Measurements from ENCODE around the gene BBS12.

DNA sequence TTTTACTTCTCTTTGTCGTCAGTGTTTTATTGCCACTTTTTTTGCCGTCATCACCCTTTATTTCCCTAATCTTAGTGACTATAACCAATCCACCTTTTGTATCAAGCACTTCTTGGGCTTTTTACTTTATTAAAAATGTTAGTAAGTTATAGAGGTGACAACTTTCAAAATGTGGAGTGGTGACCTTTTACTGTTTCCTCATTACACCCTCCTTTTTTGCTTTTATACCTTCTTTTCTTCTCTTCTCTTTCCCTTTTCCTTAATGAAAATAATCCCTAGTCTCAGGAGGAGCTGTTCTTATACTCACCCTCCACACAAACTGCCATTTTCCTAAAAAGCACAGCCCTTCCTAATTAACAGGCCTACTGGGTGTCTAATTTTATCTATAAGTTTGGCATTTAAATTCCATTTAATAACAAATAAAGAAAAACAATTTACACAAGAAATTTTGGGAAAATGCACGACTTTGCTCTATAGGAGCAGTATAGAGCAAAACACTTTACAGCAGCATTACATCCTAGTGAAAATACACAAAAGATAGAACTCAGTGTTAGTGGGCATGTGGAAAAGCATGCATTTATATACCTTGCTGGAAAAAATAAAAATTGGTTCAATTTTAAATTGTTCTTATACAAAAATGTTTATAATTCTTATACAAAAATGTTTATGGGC lies 27.3 kb downstream of the BBS12 start:
- TF ChIP-seq EP300 (IDR thresholded peaks at IDR 0.05) (no peak), JUN (IDR thresholded peaks at IDR 0.05) (no peak), POLR2A (IDR thresholded peaks at IDR 0.05; ENCODE audit: low read length) (no peak), CTCF (IDR thresholded peaks at IDR 0.05) (peak; percentile 8; the same call in 1 of the 3 replicates), HMGXB4 (CRISPR knock-in tag; IDR thresholded peaks at IDR 0.05; ENCODE audit: borderline replicate concordance) (no peak), SMC3 (IDR thresholded peaks at IDR 0.05) (0 out of 3 replicates have a peak, but pooled peaks have one; percentile 12), BHLHE40 (IDR thresholded peaks at IDR 0.05; ENCODE audit: low read depth, low read length) (no peak), CBX2 (IDR thresholded peaks at IDR 0.05; ENCODE audit: borderline replicate concordance, low read depth) (no peak), MAFK (IDR thresholded peaks at IDR 0.05; ENCODE audit: partially characterized antibody) (no peak), USF2 (IDR thresholded peaks at IDR 0.05) (no peak), SREBF2 (IDR thresholded peaks at IDR 0.05) (no peak), RNF2 (IDR thresholded peaks at IDR 0.05; ENCODE audit: borderline replicate concordance, low read depth) (no peak)
